CD4-positive, CD25-positive, alpha-beta regulatory T cell (primary cell): ENCODE data around the gene LIF. TPM values are rescaled to one million over a fixed set of nuclear protein-coding genes. Genes with fewer than 3 reads are reported as not detected.

Experiments
- ATAC-seq, 2 donors: fragments of 150-1000 bp; cut with Tn5 transposase; one replicate each; pipeline ENCODE4 v1.10.0; 2021; ENCODE audit warnings: low read depth in 2 of 2, moderate number of reproducible peaks in 2 of 2, moderate library complexity in 1 of 2
- DNase-seq, 3 donors: peaks; one replicate each; pipeline versions ENCODE4 v3.0.0 to v3.0.0-alpha.2; 2012 to 2022; ENCODE audit warnings: mixed read lengths in 1 of 3
- H3K27ac ChIP-seq: one replicate; pipeline ENCODE4 v1.7.0; 2013; ENCODE audit warnings: mild to moderate bottlenecking, low read length; ENCODE audit not compliant: insufficient read depth, poor library complexity, severe bottlenecking
- H3K27me3 ChIP-seq: one replicate; pipeline ENCODE4 v1.7.0; 2013; ENCODE audit warnings: low read length; ENCODE audit not compliant: control insufficient read depth, insufficient read depth
- H3K36me3 ChIP-seq: one replicate; pipeline ENCODE4 v1.7.0; 2013; ENCODE audit warnings: mild to moderate bottlenecking, low read length, moderate library complexity; ENCODE audit not compliant: control insufficient read depth, insufficient read depth
- H3K4me1 ChIP-seq: 2 replicates; pipeline ENCODE4 v1.7.0; 2013; ENCODE audit warnings: mild to moderate bottlenecking, low read length; ENCODE audit not compliant: insufficient read depth, control insufficient read depth, poor library complexity, severe bottlenecking
- H3K4me3 ChIP-seq: one replicate; pipeline ENCODE4 v1.7.0; 2013; ENCODE audit warnings: low read depth, mild to moderate bottlenecking, low read length, moderate library complexity
- H3K9me3 ChIP-seq, 2 experiments: 1 replicate in 1 of 2; 2 replicates in 1 of 2; pipeline ENCODE4 v1.7.0; 2013; ENCODE audit warnings: low read length in 2 of 2, mild to moderate bottlenecking in 1 of 2, moderate library complexity in 1 of 2; ENCODE audit not compliant: control insufficient read depth in 2 of 2
- H3K27ac Mint-ChIP-seq, 3 donors: one replicate each; pipeline ENCODE4 v1.8.0; 2020 to 2022; ENCODE audit warnings: mild to moderate bottlenecking in 3 of 3, mixed read lengths in 3 of 3, moderate library complexity in 2 of 3
- H3K27me3 Mint-ChIP-seq: one replicate; pipeline ENCODE4 v1.8.0; 2022; ENCODE audit warnings: mild to moderate bottlenecking, mixed read lengths
- H3K36me3 Mint-ChIP-seq: one replicate; pipeline ENCODE4 v1.8.0; 2020; ENCODE audit warnings: mixed read lengths
- H3K4me1 Mint-ChIP-seq, 4 donors: one replicate each; pipeline ENCODE4 v1.8.0; 2020 to 2022; ENCODE audit warnings: mixed read lengths in 4 of 4, mild to moderate bottlenecking in 1 of 4
- H3K4me3 Mint-ChIP-seq, 4 donors: one replicate each; pipeline ENCODE4 v1.8.0; 2020 to 2022; ENCODE audit warnings: mild to moderate bottlenecking in 4 of 4, mixed read lengths in 4 of 4, moderate library complexity in 3 of 4
- H3K9me3 Mint-ChIP-seq, 7 donors: one replicate each; pipeline ENCODE4 v1.8.0; 2020 to 2022; ENCODE audit warnings: mixed read lengths in 7 of 7, mild to moderate bottlenecking in 3 of 7, moderate library complexity in 2 of 7
- polyA plus RNA-seq, 4 donors: library from polyadenylated mRNA; unstranded; fragments of 300-500 nt; fragmentation: Illumina TruSeq; gene quantifications; one replicate each; pipeline ENCODE4 v1.2.3, GENCODE V29; 2021
- total RNA-seq: library from RNA; stranded (reverse); gene quantifications from one replicate; pipeline ENCODE4 v1.2.3, GENCODE V29; 2022

Gene LIF
- total and polyA plus RNA-seq, 5 donors from 2014 or later = 0.96 TPM; not detected in 4

DNA sequence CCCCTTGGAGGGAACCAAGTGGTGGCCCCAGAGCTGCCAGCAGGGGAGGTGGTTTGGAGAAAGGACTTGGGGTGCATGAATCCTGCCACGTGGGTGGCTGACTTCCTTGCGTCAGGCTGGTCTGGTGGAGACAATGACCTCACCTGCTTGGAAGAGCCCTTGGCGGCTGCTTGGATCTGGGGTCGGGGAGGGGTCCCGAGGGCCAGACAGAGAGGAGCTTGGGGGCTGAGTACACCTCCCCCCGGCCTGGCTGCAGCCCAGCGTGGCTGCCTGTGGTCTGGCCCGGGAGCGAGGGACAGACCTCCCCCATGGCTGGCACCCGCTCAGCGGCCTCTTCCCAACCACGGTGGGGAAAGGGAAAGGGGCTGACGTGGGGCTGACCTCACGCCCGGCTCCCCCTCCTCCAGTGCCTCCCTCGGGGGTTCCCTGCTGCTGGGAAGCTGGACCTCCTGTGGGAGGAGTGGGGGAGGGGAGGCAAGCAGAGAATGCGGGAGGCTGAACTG lies 13.8 kb downstream of the LIF start:
- DNase-seq = no peak
- Mint-ChIP-seq H3K9me3 (no peaks in the 10 kb centered on the region), H3K27ac (no peak overlapping the region), H3K4me3 (no peak overlapping the region), H3K4me1 (peaks cover 2 to 5% (median 4%) of the 10 kb centered on the region in 4 donors), H3K36me3 (no peaks in the 10 kb centered on the region), H3K27me3 (no peaks in the 10 kb centered on the region)
- Histone ChIP-seq H3K27ac (no peak overlapping the region), H3K9me3 (no peaks in the 10 kb centered on the region), H3K36me3 (no peaks in the 10 kb centered on the region), H3K27me3 (no peaks in the 10 kb centered on the region), H3K4me1 (no peaks in the 10 kb centered on the region), H3K4me3 (no peak overlapping the region)
- no peak for ATAC-seq

DNA sequence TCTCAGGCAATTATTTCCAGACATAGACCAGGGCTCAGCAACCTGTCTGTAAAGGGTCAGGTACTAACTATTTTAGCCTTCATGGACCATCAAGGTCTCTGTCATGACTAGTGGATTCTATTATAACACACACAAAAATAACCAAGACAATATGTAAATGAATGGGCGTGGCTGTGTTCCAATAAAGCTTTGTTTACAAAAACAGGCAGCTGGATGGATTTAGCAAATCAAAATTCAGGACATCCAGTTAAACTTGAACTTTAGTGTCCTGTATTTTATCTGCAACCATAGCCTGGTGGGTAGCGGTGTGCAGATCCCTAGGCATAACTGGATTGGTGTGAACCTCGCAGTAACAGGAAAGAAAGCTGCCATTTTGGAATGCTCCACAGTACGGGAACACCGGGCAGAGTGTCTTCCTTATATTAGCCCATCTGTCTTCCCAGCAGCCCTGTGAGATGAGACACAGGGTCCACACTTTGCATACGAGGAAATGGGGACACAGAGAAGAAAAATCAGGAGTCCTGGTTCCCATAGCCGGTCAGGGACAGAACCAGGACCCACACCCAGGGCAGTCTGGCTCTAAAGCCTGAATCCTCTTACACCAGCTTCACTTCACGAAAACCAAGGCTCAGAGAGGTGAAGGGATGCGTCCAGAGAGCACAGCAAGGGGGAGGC lies 15.6 kb downstream of the LIF start:
- DNase-seq (no peak), ATAC-seq (no peak)
- Histone ChIP-seq H3K9me3 (no peaks in the 10 kb centered on the region), H3K4me3 (no peak overlapping the region), H3K4me1 (no peaks in the 10 kb centered on the region), H3K36me3 (no peaks in the 10 kb centered on the region), H3K27ac (no peak overlapping the region), H3K27me3 (no peaks in the 10 kb centered on the region)
- H3K36me3 Mint-ChIP-seq = no peaks in the 10 kb centered on the region
- no peaks in the 10 kb centered on the region for H3K9me3 Mint-ChIP-seq
- H3K4me1 Mint-ChIP-seq = peaks cover 5 to 18% (median 9%) of the 10 kb centered on the region in 4 donors
- no peaks in the 10 kb centered on the region for H3K27me3 Mint-ChIP-seq
- H3K27ac Mint-ChIP-seq = no peak overlapping the region
- H3K4me3 Mint-ChIP-seq = no peak overlapping the region

DNA sequence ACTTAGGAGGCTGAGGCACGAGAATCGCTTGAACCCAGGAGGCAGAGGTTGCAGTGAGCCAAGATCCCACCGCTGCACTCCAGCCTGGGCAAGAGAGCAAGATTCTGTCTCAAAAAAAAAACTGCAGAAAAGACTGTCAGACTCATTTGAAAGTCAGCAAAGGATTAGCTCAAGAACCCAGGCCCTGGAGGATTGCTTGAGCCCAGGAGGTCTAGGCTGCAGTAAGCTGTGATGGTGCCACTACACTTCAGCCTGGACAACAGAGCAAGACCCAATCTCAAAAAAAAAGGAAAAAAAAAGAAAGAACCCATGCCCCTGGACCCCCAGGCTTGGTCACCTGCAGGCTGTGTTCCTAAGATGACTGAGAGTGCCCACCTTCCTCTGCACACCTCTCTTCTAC lies 16.2 kb downstream of the LIF start:
- H3K27me3 ChIP-seq = no peaks in the 10 kb centered on the region
- no peaks in the 10 kb centered on the region for H3K36me3 ChIP-seq
- no peak for ATAC-seq
- H3K4me3 ChIP-seq = no peak overlapping the region
- Mint-ChIP-seq H3K4me1 (peaks cover 5 to 24% (median 13%) of the 10 kb centered on the region in 4 donors), H3K4me3 (no peak overlapping the region), H3K36me3 (no peaks in the 10 kb centered on the region), H3K27ac (no peak overlapping the region), H3K9me3 (no peaks in the 10 kb centered on the region), H3K27me3 (no peaks in the 10 kb centered on the region)
- no peak for DNase-seq
- H3K9me3 ChIP-seq = no peaks in the 10 kb centered on the region
- no peak overlapping the region for H3K27ac ChIP-seq
- H3K4me1 ChIP-seq = peaks cover 6% of the 10 kb centered on the region

DNA sequence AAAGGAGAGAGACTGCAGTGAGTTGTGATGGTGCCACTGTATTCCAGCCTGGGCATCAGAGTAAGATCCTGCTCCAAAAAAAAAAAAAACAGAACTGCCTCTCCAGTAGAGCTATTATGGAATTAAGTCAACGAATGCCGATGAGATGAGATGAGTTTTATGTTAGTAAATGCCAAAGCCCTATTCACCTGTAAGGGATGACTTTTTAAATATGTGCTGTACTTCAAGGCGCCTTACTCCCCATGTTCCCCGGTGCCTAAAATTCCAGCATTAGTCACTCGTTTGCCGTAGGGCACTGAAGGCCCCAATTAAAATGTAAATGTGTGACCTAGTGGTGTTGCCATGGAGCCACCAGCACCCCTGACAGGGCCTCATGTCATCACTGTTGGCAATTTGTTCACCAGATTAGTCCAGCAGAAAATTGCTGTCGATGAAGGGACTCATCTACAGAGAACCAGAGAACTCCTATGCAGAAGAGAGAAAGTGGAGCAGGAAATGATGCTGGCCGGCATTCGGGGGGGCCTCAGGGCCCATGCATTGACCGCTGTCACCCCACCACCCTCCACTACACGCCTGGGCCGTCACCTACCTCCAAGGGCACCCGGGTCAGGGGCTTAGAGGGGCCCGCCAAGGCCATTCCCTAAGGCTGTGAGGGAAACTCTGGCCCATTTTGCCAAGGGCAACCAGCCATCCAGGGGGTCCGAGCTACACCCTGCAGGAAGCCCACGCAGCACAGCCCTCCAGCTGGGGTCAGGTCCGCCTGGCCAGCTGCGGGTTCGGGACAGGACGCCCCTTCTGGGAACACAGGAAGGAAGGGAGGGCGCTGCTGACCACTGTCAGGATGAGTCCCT lies 17.8 kb downstream of the LIF start:
- H3K9me3 ChIP-seq = no peaks in the 10 kb centered on the region
- Mint-ChIP-seq H3K36me3 (no peaks in the 10 kb centered on the region), H3K4me1 (peaks cover 5 to 32% (median 19%) of the 10 kb centered on the region in 4 donors), H3K9me3 (no peaks in the 10 kb centered on the region), H3K4me3 (no peak overlapping the region), H3K27me3 (no peaks in the 10 kb centered on the region), H3K27ac (peak overlapping the region in 1 of 3 donors; percentile 78)
- ATAC-seq (no peak), DNase-seq (no peak)
- no peak overlapping the region for H3K4me3 ChIP-seq
- H3K27me3 ChIP-seq = no peaks in the 10 kb centered on the region
- no peaks in the 10 kb centered on the region for H3K36me3 ChIP-seq
- peaks cover 9% of the 10 kb centered on the region for H3K4me1 ChIP-seq
- H3K27ac ChIP-seq = no peak overlapping the region

DNA sequence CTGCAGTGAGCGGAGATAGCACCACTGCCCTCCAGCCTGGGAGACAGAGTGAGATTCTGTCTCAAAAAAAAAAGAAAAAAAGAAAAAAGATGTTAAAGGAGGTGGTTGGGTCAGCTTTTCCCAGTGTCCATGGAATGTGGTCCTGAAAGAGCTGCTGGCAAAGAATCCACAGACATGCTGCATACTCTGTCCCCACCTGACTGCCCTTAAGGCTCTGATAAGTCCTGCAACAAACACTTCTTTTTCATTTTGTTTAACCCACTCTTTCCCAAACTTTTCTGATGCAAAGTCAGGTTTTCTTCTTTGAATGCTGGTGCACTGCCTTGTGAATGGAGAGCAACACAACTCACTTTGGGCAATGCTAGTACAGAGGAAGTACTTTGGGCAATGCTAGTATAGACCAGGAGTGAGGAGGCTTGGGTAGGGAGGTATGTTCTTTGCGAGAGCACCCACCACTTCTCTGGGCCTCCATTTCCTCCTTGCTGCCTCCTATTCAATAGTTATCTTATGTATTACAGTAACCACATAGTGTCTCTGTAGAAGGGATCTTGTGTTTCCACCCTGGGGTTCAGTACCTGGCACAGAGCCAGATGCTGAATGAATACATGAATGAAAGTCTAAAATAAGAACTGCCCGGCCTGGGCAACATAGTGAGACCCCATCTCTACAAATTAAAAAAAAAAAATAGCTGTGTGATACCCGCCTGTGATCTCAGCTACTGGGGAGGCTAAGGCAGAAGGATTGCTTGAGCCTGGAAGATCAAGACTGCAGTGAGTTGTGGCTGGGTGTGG lies 18.9 kb downstream of the LIF start:
- H3K36me3 ChIP-seq = no peaks in the 10 kb centered on the region
- peak overlapping the region; percentile 27 to 76 (median 71) for H3K27ac Mint-ChIP-seq
- H3K27ac ChIP-seq = no peak overlapping the region
- ATAC-seq = no peak
- peak in 1 of 3 donors; percentile 38 for DNase-seq
- H3K9me3 ChIP-seq = no peaks in the 10 kb centered on the region
- H3K4me1 Mint-ChIP-seq = peaks cover 5 to 37% (median 22%) of the 10 kb centered on the region in 4 donors
- no peaks in the 10 kb centered on the region for H3K9me3 Mint-ChIP-seq
- peaks cover 9% of the 10 kb centered on the region for H3K4me1 ChIP-seq
- no peaks in the 10 kb centered on the region for H3K27me3 ChIP-seq
- H3K36me3 Mint-ChIP-seq = no peaks in the 10 kb centered on the region
- H3K4me3 Mint-ChIP-seq = no peak overlapping the region
- no peaks in the 10 kb centered on the region for H3K27me3 Mint-ChIP-seq
- H3K4me3 ChIP-seq = no peak overlapping the region

DNA sequence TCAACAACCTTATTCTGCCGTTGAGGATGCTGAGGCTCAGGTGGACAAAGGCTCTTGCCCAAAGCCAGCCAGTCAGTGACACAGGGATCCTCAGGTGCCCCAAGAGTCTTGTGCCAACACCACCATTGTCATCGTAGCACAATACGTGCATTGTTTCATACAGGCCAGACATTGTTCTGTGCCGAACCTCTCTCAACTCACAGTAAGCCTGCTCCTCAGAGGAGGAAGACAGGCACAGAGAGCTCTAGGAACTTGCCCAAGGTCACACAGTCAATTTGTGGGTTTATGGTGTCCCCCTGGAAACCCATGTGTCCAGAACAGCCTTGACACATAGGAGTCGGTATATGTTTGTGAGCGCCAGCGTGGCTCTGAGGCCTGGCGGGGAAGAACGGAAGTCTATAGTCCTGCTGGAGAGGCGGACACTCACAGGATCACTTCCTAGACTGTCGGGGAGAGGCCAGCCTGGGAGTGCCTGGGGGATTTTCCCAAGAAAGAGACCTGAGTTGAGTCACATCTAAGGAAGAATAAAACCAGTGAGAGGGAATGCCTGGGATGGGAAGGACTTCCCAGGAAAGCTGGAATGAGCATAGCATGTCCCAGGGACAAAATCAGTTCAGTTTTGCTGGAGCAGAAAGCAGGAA lies 20.2 kb downstream of the LIF start:
- ATAC-seq (no peak), DNase-seq (no peak)
- Histone ChIP-seq H3K9me3 (no peaks in the 10 kb centered on the region), H3K27me3 (no peaks in the 10 kb centered on the region), H3K27ac (no peak overlapping the region), H3K4me3 (no peak overlapping the region), H3K36me3 (no peaks in the 10 kb centered on the region), H3K4me1 (peaks cover 15% of the 10 kb centered on the region)
- Mint-ChIP-seq H3K4me3 (no peak overlapping the region), H3K27ac (peak overlapping the region; percentile 7 to 74 (median 54)), H3K36me3 (no peaks in the 10 kb centered on the region), H3K27me3 (no peaks in the 10 kb centered on the region), H3K9me3 (no peaks in the 10 kb centered on the region), H3K4me1 (peaks cover 11 to 48% (median 33%) of the 10 kb centered on the region in 4 donors)

DNA sequence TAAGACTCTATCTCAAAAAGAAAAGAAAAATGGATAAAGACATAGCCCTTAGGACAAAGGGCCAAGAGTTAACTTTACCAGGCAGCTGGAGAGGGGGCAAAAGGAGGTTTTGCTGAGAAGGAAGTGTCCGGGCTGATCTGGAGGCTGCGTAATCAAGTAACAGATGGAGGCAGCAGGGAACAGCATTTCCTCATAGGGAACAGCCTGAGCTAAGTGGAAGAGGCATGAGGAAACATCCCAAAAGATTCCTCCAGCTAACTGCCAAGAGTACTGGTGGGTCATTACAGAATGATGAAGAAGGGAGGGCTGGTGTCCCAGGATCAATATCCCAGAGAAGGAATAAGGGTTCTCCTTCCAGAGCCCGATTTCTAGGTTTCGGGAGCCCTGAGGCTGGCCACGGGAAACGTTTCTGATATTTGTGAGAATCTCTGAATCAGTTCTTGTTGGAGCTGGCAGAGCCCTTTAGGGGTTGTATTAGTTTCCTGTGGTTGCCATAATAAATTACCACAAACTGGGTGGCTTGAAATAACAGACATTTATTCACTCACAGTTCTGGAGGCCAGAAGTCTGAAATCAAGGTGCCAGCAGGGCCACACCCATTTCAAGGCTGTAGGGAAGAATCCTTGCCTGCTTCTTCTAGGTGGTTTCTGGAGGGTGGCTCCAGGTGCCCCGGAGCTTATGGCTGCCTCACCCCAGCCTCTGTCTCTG lies 21.2 kb downstream of the LIF start:
- no peaks in the 10 kb centered on the region for H3K36me3 Mint-ChIP-seq
- Histone ChIP-seq H3K9me3 (no peaks in the 10 kb centered on the region), H3K27me3 (no peaks in the 10 kb centered on the region), H3K36me3 (no peaks in the 10 kb centered on the region), H3K4me3 (no peak overlapping the region), H3K27ac (no peak overlapping the region), H3K4me1 (peaks cover 25% of the 10 kb centered on the region)
- no peaks in the 10 kb centered on the region for H3K9me3 Mint-ChIP-seq
- H3K27ac Mint-ChIP-seq = peak overlapping the region in 2 of 3 donors; percentile 54 to 80
- H3K27me3 Mint-ChIP-seq = no peaks in the 10 kb centered on the region
- H3K4me3 Mint-ChIP-seq = no peak overlapping the region
- ATAC-seq (no peak), DNase-seq (no peak)
- peaks cover 15 to 58% (median 41%) of the 10 kb centered on the region in 4 donors for H3K4me1 Mint-ChIP-seq
